Thyroid gland (tissue), 4 donors: ENCODE measurements around the gene MMD2. TPM values are rescaled to one million over a fixed set of nuclear protein-coding genes. Genes with fewer than 3 reads are reported as not detected.
"Not testable (repeated sequence)": the region's sequence is repeated elsewhere in the genome, so short reads cannot be mapped to it uniquely, and the experiment has no call there.

Source experiments
- DNase-seq, 2 donors: peaks; one replicate each; pipeline ENCODE4 v3.0.0-alpha.2; 2019
- H3K27ac ChIP-seq, 3 donors: fragments of 200-600 bp; sonication (generic); 1 replicate in 2 of 3; 2 replicates in 1 of 3; pipeline ENCODE4 v1.5.1; 2016 to 2019; ENCODE audit warnings: mild to moderate bottlenecking in 1 of 3, moderate library complexity in 1 of 3
- H3K27me3 ChIP-seq: fragments of 200-600 bp; sonication (generic); one replicate; pipeline ENCODE4 v1.5.1; 2019
- H3K36me3 ChIP-seq, 2 donors: fragments of 200-600 bp; sonication (generic); one replicate each; pipeline ENCODE4 v1.5.1; 2016 to 2019
- H3K4me1 ChIP-seq, 2 donors: fragments of 200-600 bp; sonication (generic); one replicate each; pipeline ENCODE4 v1.5.1; 2017 to 2019
- H3K4me3 ChIP-seq, 3 donors: fragments of 200-600 bp; sonication (generic); replicated peaks in 1 of 3; 1 replicate in 2 of 3; 2 replicates in 1 of 3; pipeline ENCODE4 v1.5.1; 2016; ENCODE audit warnings: mild to moderate bottlenecking in 1 of 3
- H3K9me3 ChIP-seq: fragments of 200-600 bp; sonication (generic); one replicate; pipeline ENCODE4 v1.5.1; 2017
- POLR2A ChIP-seq, 2 donors: fragments of 450-650 bp; IDR thresholded peaks; one replicate each; pipeline ENCODE4 v1.6.1; 2017; ENCODE audit warnings: antibody characterized with exemption in 2 of 2, mild to moderate bottlenecking in 2 of 2, moderate library complexity in 1 of 2
- whole genome bisulfite sequencing, 2 donors: methylation state at CpG; one replicate each; pipeline ENCODE4 v1.1.5; 2017; 5-methylcytosine and 5-hydroxymethylcytosine counted together
- intact Hi-C: fragments of 100-400 bp; cut with DNase I; formaldehyde crosslinking; loops from one replicate; pipeline ENCODE4 v1.15.1; 2023
- total RNA-seq, 4 donors: library from RNA; depleted of rRNA; stranded (reverse); fragments of >200 nt; gene quantifications; one replicate each; pipeline ENCODE4 v1.2.3, GENCODE V29; 2016
- TF ChIP-seq, protein P1 (sequence below), 6 experiments: fragments of 200-600 bp in 3 of 6; fragments of 450-650 bp in 3 of 6; sonication (generic) in 3 of 6; IDR thresholded peaks; one replicate each; pipeline ENCODE4 v1.5.1; 2016 to 2019; ENCODE audit warnings: antibody characterized with exemption in 6 of 6, mild to moderate bottlenecking in 2 of 6, inconsistent platforms in 1 of 6, moderate library complexity in 1 of 6

The MMD2 gene
- total RNA-seq, 4 donors from 2014 or later = 0.13 TPM; not detected in 3

DNA sequence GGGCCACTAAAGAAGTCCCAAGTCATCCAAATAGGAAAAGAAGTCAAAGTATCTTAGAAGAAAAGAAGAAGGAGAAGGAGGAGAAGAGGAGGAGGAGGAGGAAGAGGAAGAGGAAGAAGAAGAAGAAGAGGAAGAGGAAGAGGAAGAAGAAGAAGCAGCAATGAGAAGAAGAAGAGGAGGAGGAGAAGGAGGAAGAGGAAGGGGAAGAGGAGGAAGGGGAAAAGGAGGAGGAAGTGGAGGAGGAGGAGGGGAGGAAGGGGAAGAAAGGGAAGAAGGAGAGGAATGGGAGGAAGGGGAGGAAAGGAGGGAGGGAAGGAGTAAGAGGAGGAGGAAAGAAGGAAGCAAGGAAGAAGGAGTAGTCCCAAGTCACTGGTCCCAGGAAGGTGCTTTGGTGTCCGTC is 53.8 kb downstream of the MMD2 start:
- no peak for DNase-seq
- Histone ChIP-seq H3K27me3 (no peaks in the 10 kb centered on the region), H3K36me3 (no peaks in the 10 kb centered on the region), H3K4me1 (peaks cover 0 to 6% of the 10 kb centered on the region in 2 donors), H3K4me3 (no peak overlapping the region), H3K9me3 (no peaks in the 10 kb centered on the region), H3K27ac (no peak overlapping the region)
- TF ChIP-seq, protein P1, sequence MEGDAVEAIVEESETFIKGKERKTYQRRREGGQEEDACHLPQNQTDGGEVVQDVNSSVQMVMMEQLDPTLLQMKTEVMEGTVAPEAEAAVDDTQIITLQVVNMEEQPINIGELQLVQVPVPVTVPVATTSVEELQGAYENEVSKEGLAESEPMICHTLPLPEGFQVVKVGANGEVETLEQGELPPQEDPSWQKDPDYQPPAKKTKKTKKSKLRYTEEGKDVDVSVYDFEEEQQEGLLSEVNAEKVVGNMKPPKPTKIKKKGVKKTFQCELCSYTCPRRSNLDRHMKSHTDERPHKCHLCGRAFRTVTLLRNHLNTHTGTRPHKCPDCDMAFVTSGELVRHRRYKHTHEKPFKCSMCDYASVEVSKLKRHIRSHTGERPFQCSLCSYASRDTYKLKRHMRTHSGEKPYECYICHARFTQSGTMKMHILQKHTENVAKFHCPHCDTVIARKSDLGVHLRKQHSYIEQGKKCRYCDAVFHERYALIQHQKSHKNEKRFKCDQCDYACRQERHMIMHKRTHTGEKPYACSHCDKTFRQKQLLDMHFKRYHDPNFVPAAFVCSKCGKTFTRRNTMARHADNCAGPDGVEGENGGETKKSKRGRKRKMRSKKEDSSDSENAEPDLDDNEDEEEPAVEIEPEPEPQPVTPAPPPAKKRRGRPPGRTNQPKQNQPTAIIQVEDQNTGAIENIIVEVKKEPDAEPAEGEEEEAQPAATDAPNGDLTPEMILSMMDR (IDR thresholded peaks at IDR 0.05) = no peak
- TF ChIP-seq POLR2A (IDR thresholded peaks at IDR 0.05) = no peak
- WGBS, 2 donors = 84 to 88% methylated on average over 1 of the region's 1 CpG
- intact Hi-C loops = no loop called here

DNA sequence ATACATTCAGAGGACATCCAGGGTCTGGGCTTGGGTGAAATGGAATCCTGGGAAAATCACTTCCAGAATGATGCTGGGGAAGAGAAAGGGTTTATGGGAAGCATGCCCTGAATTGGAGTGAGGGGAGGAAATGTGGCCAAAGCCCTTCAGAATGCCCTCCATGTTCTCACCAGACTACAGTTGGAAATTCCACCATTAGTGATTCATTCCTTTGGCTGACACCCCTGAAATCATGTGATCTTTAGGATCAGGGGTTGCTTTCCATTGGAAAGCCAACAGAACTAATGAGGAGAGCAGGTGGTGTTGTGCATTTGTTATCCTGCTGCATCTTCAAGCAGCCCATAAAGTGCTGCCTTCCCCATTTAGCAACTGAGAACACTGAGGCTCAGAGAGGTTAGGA is 54.6 kb downstream of the MMD2 start:
- DNase-seq = no peak
- H3K27me3 ChIP-seq = no peaks in the 10 kb centered on the region
- intact Hi-C loops = no loop called here

DNA sequence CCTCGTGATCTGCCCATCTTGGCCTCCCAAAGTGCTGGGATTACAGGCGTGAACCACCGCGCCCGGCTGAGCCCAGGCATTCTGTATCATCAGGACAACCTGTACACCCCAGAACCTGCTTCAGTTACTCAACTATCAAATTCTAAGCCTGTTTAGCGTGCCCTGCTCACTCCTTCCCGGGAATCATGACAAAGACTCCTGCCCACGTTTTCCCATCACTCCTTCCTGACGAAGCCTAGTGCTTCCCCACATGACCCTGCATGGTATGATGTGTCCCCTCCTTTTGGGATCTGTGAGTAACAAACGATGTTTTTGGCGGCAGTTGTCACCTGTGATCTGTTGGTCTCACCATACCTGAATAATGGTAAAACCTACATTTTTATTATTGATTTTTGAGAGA is 63.2 kb downstream of the MMD2 start:
- DNase-seq = no peak
- Histone ChIP-seq H3K9me3 (no peaks in the 10 kb centered on the region), H3K4me1 (no peaks in the 10 kb centered on the region), H3K27ac (no peak overlapping the region), H3K4me3 (no peak overlapping the region), H3K36me3 (no peaks in the 10 kb centered on the region), H3K27me3 (no peaks in the 10 kb centered on the region)
- intact Hi-C loops = no loop called here
- TF ChIP-seq, protein P1 (IDR thresholded peaks at IDR 0.05) = no peak
- TF ChIP-seq POLR2A (IDR thresholded peaks at IDR 0.05) = no peak
- 93 to 94% methylated on average over 11 of the region's 11 CpGs for WGBS, 2 donors

More for the DNA sequence above, 54.6 kb downstream of the MMD2 start:
- no peaks in the 10 kb centered on the region for H3K36me3 ChIP-seq
- no peaks in the 10 kb centered on the region for H3K9me3 ChIP-seq
- no peak overlapping the region for H3K27ac ChIP-seq
- no peak overlapping the region for H3K4me3 ChIP-seq
- H3K4me1 ChIP-seq = peaks cover 0 to 6% of the 10 kb centered on the region in 2 donors
- TF ChIP-seq POLR2A (IDR thresholded peaks at IDR 0.05) = no peak

DNA sequence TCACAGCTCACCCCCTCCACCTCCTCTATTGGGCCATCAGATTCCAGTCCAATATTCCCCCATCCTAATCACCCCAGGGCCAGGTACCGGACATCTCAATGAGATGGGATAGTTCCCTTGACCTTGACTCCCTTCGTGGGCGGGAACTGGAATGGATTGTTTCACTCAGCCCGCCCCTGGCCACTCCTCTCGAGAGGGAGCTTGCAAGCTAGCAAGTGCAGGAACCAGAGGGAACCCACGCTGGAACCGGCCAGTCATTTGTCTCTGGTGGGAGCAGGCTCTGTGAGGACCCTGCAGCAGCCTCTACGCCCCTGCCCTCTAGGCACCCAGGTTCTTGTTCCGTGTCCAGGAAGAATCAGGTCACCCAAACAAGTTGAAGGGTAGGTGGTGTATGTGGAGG is 64.5 kb downstream of the MMD2 start:
- intact Hi-C loops = no loop called here
- H3K4me3 ChIP-seq = no peak overlapping the region
- no peaks in the 10 kb centered on the region for H3K4me1 ChIP-seq
- no peak overlapping the region for H3K27ac ChIP-seq
- WGBS, 2 donors = 88 to 98% methylated on average over 9 of the region's 9 CpGs
- DNase-seq = no peak
- H3K27me3 ChIP-seq = no peaks in the 10 kb centered on the region
- TF ChIP-seq POLR2A (IDR thresholded peaks at IDR 0.05) = no peak
- TF ChIP-seq, protein P1 (IDR thresholded peaks at IDR 0.05) = no peak
- no peaks in the 10 kb centered on the region for H3K9me3 ChIP-seq
- no peaks in the 10 kb centered on the region for H3K36me3 ChIP-seq

DNA sequence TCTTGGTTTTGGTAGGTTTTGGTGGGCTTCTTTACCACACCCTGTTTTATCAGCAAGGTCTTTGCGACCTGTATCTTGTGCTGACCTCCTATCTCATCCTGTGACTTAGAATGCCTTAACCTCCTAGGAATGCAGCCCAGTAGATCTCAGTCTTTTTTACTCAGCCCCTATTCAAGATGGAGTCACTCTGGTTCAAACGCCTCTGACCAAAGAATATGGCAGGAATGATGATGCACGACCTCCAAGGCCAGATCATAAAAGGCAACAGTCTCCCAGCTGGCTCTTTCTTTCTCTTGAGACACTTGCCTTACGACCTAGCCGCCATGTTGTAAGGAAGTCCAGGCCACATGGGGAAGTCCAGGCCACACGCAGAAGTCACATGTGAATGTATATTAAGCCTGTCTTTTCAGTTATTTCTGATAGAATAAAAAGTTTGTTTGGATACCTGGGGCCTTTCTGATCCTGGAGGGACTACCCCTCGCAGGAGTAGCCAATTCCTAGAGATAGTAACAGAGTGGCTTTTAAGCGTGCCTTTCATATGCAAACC is 65.0 kb downstream of the MMD2 start:
- Histone ChIP-seq H3K27me3 (no peaks in the 10 kb centered on the region), H3K4me3 (no peak overlapping the region), H3K27ac (no peak overlapping the region), H3K4me1 (no peaks in the 10 kb centered on the region), H3K9me3 (no peaks in the 10 kb centered on the region), H3K36me3 (no peaks in the 10 kb centered on the region)
- DNase-seq = no peak
- intact Hi-C loops = no loop called here
- 93 to 94% methylated on average over 8 of the region's 8 CpGs for WGBS, 2 donors
- TF ChIP-seq, protein P1 (IDR thresholded peaks at IDR 0.05) = no peak
- TF ChIP-seq POLR2A (IDR thresholded peaks at IDR 0.05) = no peak

DNA sequence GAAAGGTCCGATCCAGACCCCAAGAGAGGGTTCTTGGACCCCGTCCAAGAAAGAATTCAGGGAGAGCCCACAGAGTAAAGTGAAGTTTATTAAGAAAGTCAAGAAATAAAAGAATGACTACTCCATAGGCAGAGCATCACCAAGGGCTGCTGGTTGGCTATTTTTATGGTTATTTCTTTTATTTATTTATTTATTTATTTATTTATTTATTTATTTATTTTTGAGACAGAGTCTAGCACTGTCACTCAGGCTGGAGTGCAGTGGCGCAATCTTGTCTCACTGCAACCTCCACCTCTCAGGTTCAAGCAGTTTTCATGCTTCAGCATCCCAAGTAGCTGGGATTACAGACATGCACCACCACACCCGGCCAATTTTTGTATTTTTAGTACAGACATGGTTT is 65.8 kb downstream of the MMD2 start:
- intact Hi-C loops = not testable (repeated sequence)
- 45 to 50% methylated on average over 4 of the region's 4 CpGs for WGBS, 2 donors

DNA sequence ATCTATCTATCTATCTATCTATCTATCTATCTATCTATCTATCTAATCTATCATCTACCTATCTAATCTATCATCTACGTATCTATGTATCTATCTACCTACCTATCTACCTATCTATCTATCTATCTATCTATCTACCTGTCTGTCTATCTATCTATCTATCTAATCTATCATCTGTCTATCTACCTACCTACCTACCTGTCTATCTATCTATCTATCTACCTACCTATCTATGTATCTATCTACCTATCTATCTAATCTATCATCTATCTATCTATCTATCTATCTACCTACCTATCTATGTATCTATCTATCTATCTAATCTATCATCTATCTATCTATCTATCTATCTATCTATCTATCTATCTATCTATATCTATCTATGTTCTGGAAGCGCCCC is 67.5 kb downstream of the MMD2 start:
- DNase-seq, H3K27me3 ChIP-seq, H3K36me3 ChIP-seq, H3K4me3 ChIP-seq, H3K27ac ChIP-seq, intact Hi-C loops, H3K9me3 ChIP-seq, H3K4me1 ChIP-seq: not testable (repeated sequence)
- WGBS, 2 donors = 80% methylated on average over 2 of the region's 2 CpGs

More for the DNA sequence above, 65.8 kb downstream of the MMD2 start:
- not testable (repeated sequence) for H3K4me3 ChIP-seq, H3K4me1 ChIP-seq, H3K27ac ChIP-seq, H3K9me3 ChIP-seq, H3K36me3 ChIP-seq, H3K27me3 ChIP-seq
- DNase-seq = peak; percentile 16 to 23
